ENCODE data around the gene TRIP10.
"Not testable (repeated sequence)": the region's sequence is repeated elsewhere in the genome, so short reads cannot be mapped to it uniquely, and the experiment has no call there.

TRIP10 gene

GRCh38 chr19:6797646-6798045, 58.2 kb downstream of the TRIP10 start:
- DNase-seq (ENCODE audit: low spot score), result no peak

- DNase-seq (ENCODE audit: low spot score), result not testable (repeated sequence)
Measured at GRCh38 chr19:6800160-6800790, 60.8 kb downstream of the TRIP10 start.

DNA sequence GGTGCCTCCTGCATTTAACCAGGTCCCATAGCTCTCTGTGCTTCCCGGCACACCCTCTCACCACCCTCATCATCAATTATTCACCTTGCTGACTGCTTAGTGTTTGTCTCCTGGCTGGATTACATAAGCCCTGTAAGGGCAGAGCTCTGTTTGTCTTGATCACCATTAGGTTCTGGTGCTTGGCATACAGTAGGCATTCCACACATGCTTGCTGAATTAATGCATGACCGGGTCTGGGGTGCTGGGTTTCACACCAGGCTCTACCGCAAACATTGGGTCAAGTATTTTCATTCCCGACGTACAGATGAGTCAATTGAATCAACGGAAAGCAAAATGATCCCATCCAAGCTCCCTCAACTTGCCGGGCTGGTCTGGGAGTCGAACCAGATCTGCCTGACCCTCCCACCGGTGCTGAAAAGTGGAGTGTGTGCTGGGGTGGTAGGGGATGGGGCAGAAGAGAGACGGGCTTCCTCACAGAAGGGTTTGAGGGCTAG, 61.6 kb downstream of the TRIP10 start:
- DNase-seq (ENCODE audit: low spot score), result no peak
